ENCODE results near the gene LIPA.

LIPA gene

GRCh38 chr10:89240519-89240918 lies 11.1 kb downstream of the LIPA start:
- no peak for DNase-seq
- TF ChIP-seq POLR2A (IDR thresholded peaks at IDR 0.05; ENCODE audit: low read length) (no peak), GATA1 (IDR thresholded peaks at IDR 0.05; ENCODE audit: low read depth, low read length) (no peak)

DNA sequence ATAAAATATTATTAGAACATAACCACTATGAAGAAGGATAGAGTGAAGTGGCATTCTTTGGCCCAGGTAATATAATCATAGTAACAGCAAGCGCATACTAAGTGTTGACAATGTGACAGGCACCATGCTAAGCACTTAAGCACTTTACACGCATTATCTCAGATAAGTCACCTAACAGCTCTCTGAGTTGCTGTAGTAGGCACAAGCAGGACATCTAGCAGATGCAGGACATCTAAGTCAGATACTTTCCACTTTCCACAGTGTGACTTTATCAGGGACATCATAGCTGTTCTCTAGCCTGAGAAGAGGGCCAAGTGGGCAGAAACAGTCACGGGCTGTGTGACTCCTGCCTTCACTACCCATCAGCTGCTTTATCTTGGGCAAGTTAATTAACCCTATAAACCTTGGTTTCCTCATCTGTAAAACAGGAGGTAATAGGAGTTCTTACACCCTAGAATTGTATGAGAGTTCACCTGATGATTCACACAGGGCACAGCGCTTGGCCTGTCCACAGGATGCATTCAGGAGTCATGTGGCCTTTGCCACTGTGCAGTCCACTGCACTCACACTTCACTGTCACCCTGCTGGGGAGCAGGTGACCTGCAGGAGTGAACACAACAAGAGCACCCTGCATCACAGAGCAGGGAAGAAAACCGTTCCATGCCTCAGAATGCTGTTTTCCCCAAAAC lies 12.5 kb downstream of the LIPA start:
- peak in 1 of 2 experiments; percentile 10 for DNase-seq
- TF ChIP-seq POLR2A (IDR thresholded peaks at IDR 0.05; ENCODE audit: low read length): no peak
- no peak for TF ChIP-seq GATA1 (IDR thresholded peaks at IDR 0.05; ENCODE audit: low read depth, low read length)

- no peak for DNase-seq
Observed at GRCh38 chr10:89237849-89238248, 13.7 kb downstream of the LIPA start.

DNA sequence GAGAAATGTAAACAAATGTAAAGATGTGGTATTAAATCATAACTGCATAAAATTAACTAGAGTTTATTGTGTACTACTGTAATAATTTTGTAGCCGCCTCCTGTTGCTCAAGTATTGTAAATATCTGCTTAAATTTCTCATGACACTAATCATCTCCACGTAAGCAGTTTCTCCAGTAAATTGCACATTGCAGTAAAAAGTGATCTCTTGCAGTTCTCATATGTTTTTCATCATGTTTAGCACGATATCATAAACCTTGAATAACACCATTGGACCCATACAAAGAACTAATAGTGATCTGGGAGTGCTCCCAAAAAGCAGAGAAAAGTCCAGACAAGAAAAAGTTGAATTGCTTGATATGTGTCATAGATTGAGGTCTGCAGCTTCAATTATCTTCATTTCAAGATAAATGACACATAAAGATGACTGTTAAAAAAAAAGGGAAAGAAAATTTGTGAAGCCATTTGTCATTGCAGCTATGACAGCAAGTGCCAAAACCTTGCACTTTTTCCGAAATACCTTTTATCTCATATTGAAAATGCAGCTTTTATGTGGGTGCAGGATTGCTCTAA lies 15.3 kb downstream of the LIPA start:
- TF ChIP-seq POLR2A (IDR thresholded peaks at IDR 0.05; ENCODE audit: low read length) (no peak), GATA1 (IDR thresholded peaks at IDR 0.05; ENCODE audit: low read depth, low read length) (no peak)
- no peak for DNase-seq

More at GRCh38 chr10:89237849-89238248, 13.7 kb downstream of the LIPA start:
- TF ChIP-seq POLR2A (IDR thresholded peaks at IDR 0.05; ENCODE audit: low read length) (no peak), GATA1 (IDR thresholded peaks at IDR 0.05; ENCODE audit: low read depth, low read length) (no peak)

GRCh38 chr10:89235073-89235798 lies 16.3 kb downstream of the LIPA start:
- no peak for DNase-seq
- no peak for TF ChIP-seq POLR2A (IDR thresholded peaks at IDR 0.05; ENCODE audit: low read length)
- no peak for TF ChIP-seq GATA1 (IDR thresholded peaks at IDR 0.05; ENCODE audit: low read depth, low read length)

- TF ChIP-seq GATA1 (IDR thresholded peaks at IDR 0.05; ENCODE audit: low read depth, low read length): no peak
- no peak for TF ChIP-seq POLR2A (IDR thresholded peaks at IDR 0.05; ENCODE audit: low read length)
- no peak for DNase-seq
Observed at GRCh38 chr10:89233033-89233432, 18.5 kb downstream of the LIPA start.

- TF ChIP-seq POLR2A (IDR thresholded peaks at IDR 0.05; ENCODE audit: low read length) (no peak), GATA1 (IDR thresholded peaks at IDR 0.05; ENCODE audit: low read depth, low read length) (no peak)
Observed at GRCh38 chr10:89228962-89229361, 22.6 kb downstream of the LIPA start.

DNA sequence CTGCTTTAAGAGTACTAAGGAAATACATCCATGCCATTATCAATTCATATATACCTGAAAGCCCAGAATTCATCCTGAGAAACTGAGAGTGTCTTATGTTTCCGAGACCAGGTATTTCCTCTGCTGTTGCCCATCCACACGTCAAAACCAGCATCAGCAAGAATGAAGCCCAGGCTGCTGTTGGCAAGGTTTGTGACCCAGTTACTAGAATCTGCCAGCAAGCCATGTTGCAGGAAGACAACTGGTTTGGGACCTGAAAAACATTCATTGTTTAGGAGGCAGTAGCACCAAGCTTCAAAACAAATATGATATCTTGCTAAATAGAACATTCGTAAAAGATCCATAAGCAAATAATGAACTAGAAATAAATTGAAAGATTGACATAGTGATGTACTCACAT lies 23.4 kb downstream of the LIPA start:
- no peak for DNase-seq
- TF ChIP-seq GATA1 (IDR thresholded peaks at IDR 0.05; ENCODE audit: low read depth, low read length) (no peak), POLR2A (IDR thresholded peaks at IDR 0.05; ENCODE audit: low read length) (no peak)

More at GRCh38 chr10:89228962-89229361, 22.6 kb downstream of the LIPA start:
- DNase-seq: no peak

DNA sequence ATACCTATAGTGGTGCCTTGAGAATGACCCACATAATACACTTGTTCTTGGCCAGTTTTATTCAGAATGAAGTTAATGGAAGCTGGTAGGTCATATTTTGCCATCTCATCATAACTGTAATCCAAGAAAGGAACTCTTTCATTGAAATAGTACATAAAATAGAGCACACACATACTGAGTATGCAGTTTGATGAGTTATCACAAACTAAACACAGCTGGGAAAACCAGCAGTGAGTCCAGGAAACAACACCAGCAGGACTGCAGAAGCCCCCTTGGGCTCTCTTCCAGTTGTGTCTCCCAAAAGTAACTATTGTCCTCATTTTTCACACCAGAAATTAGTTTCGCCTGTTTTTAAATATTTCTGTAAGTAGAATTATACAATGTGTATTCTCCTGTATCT lies 24.7 kb downstream of the LIPA start:
- TF ChIP-seq GATA1 (IDR thresholded peaks at IDR 0.05; ENCODE audit: low read depth, low read length) (no peak), POLR2A (IDR thresholded peaks at IDR 0.05; ENCODE audit: low read length) (no peak)
- DNase-seq: no peak

- DNase-seq: no peak
- TF ChIP-seq GATA1 (IDR thresholded peaks at IDR 0.05; ENCODE audit: low read depth, low read length): no peak
- TF ChIP-seq POLR2A (IDR thresholded peaks at IDR 0.05; ENCODE audit: low read length): no peak
Observed at GRCh38 chr10:89224739-89225443, 26.7 kb downstream of the LIPA start.

- TF ChIP-seq GATA1 (IDR thresholded peaks at IDR 0.05; ENCODE audit: low read depth, low read length) (no peak), POLR2A (IDR thresholded peaks at IDR 0.05; ENCODE audit: low read length) (no peak)
Observed at GRCh38 chr10:89221919-89222318, 29.7 kb downstream of the LIPA start.

DNA sequence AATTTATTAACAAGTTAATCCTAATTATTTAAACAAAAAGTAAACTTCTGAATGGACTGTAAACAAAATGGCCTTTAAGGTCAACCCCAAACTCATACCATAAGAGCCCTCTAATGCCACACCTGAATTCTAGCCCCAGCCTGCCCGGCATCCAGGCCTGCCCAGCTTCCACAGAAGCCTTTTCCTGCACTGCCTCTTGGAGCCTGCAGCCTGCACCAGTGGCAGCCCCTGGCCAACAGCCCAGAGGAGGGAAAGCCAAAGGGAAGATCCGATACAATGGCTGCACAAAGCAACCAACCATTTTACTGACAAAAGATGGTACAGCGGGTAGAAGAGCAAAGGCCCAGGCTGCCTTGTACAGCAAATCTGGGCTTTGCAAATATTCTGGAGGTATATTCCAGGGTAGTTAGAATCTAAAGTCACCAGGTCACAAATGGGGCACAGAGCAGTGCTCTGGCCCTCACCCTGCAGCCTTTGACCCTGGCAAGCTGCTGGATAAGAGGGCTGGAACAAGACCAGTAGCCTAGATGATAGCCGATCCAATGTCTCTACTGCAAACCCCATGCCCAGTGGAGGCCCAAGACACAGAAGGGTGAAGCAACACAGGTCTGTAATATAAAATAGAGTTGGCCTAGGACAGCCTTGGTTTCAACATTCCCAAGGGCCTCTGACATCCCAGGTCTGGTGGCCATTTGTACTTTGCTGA lies 31.9 kb downstream of the LIPA start:
- TF ChIP-seq GATA1 (IDR thresholded peaks at IDR 0.05; ENCODE audit: low read depth, low read length) (no peak), POLR2A (IDR thresholded peaks at IDR 0.05; ENCODE audit: low read length) (no peak)
- no peak for DNase-seq

More at GRCh38 chr10:89221919-89222318, 29.7 kb downstream of the LIPA start:
- DNase-seq: no peak
